ENCODE results near the gene BOK. TPM values are rescaled to one million over a fixed set of nuclear protein-coding genes. Genes with fewer than 3 reads are reported as not detected.

The BOK gene
- total and polyA plus RNA-seq, 9 of the 15 experiments (the other 6 are each of a cell fraction or from before 2014, with no cell fraction given) = 0.03 to 3.3 (median 2.0) TPM; not detected in 1

DNA sequence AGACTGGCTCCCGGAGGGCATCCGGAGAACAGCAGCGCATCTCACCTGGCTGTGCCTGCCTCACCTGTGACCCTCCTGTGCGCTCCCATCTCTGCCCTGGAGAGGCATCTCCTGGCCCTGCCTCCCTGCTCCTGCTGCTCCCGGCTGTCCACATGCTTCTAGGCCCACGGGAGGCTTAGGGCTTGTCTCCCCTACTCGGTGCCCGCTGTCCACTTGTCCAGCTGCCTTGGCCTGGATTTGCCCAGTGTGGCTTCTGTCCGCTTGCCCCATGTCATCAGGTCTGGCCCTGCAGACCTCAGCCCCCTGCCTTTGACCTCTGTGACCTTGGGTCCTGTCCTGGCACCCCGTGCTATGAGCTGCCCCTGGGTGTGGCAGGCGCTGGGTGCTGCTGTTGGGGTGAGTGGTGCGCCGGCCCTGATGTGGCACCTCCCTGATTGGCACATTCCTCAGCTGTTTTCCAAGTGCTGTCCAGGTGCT, 4.5 kb downstream of the BOK start:
- BruUV-seq (replicated peaks) = no TSS peak
- Histone ChIP-seq H3K4me1 (replicated peaks in 1 of 2; ENCODE audit: control insufficient read depth in 2 of 2, insufficient read depth in 2 of 2, low read length in 2 of 2) (peaks cover 0 to 67% of the 10 kb centered on the region in 2 experiments; a peak in 2 of 5 replicates), H4K20me1 (replicated peaks; ENCODE audit: control insufficient read depth, insufficient read depth, low read length) (peaks cover 5% of the 10 kb centered on the region; the same call in 1 of the 2 replicates), H3K4me3 (no peak overlapping the region), H3K27me3 (ENCODE audit: control insufficient read depth in 2 of 2, insufficient read depth in 2 of 2, low read length in 2 of 2) (no peaks in the 10 kb centered on the region), H3K79me2 (ENCODE audit: control insufficient read depth, insufficient read depth, low read length) (no peaks in the 10 kb centered on the region), H3K4me2 (ENCODE audit: insufficient read depth, low read length) (no peak overlapping the region), H3K9me3 (replicated peaks; ENCODE audit: control insufficient read depth, insufficient read depth, low read depth, low read length) (no peaks in the 10 kb centered on the region), H3K36me3 (ENCODE audit: control insufficient read depth, insufficient read depth, low read length) (no peaks in the 10 kb centered on the region), H3K9ac (ENCODE audit: insufficient read depth in 1 of 2, low read depth in 2 of 2, low read length in 2 of 2) (no peak overlapping the region), H3K27ac (ENCODE audit: extremely low read depth, low read depth, low read length) (no peak overlapping the region), H2AFZ (ENCODE audit: low read depth, low read length) (no peak overlapping the region), H3K9me1 (ENCODE audit: control insufficient read depth, insufficient read depth, low read length) (no peaks in the 10 kb centered on the region)
- TF ChIP-seq CREM (IDR thresholded peaks at IDR 0.05; ENCODE audit: low read depth) (no peak), NRF1 (conservative IDR thresholded peaks at IDR 0.05 in 1 of 2, IDR thresholded peaks at IDR 0.05 in 1 of 2) (no peak), U2AF2 (optimal IDR thresholded peaks at IDR 0.05; ENCODE audit: low read depth, low read length) (no peak), KHSRP (IDR thresholded peaks at IDR 0.05) (no peak), CEBPB (tag; IDR thresholded peaks at IDR 0.05) (no peak), SMC3 (conservative IDR thresholded peaks at IDR 0.05; ENCODE audit: insufficient read depth, low read depth, low read length) (no peak), ARID1B (IDR thresholded peaks at IDR 0.05) (no peak), THRAP3 (IDR thresholded peaks at IDR 0.05; ENCODE audit: borderline replicate concordance) (no peak), HBP1 (CRISPR knock-in tag; IDR thresholded peaks at IDR 0.05) (no peak)
- TF ChIP-seq, protein P1, sequence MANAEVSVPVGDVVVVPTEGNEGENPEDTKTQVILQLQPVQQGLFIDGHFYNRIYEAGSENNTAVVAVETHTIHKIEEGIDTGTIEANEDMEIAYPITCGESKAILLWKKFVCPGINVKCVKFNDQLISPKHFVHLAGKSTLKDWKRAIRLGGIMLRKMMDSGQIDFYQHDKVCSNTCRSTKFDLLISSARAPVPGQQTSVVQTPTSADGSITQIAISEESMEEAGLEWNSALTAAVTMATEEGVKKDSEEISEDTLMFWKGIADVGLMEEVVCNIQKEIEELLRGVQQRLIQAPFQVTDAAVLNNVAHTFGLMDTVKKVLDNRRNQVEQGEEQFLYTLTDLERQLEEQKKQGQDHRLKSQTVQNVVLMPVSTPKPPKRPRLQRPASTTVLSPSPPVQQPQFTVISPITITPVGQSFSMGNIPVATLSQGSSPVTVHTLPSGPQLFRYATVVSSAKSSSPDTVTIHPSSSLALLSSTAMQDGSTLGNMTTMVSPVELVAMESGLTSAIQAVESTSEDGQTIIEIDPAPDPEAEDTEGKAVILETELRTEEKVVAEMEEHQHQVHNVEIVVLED (CRISPR knock-in tag; IDR thresholded peaks at IDR 0.05) = no peak
- TF ChIP-seq, protein P2, sequence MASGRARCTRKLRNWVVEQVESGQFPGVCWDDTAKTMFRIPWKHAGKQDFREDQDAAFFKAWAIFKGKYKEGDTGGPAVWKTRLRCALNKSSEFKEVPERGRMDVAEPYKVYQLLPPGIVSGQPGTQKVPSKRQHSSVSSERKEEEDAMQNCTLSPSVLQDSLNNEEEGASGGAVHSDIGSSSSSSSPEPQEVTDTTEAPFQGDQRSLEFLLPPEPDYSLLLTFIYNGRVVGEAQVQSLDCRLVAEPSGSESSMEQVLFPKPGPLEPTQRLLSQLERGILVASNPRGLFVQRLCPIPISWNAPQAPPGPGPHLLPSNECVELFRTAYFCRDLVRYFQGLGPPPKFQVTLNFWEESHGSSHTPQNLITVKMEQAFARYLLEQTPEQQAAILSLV (tag; IDR thresholded peaks at IDR 0.05) = no peak
- TF ChIP-seq, protein P3, sequence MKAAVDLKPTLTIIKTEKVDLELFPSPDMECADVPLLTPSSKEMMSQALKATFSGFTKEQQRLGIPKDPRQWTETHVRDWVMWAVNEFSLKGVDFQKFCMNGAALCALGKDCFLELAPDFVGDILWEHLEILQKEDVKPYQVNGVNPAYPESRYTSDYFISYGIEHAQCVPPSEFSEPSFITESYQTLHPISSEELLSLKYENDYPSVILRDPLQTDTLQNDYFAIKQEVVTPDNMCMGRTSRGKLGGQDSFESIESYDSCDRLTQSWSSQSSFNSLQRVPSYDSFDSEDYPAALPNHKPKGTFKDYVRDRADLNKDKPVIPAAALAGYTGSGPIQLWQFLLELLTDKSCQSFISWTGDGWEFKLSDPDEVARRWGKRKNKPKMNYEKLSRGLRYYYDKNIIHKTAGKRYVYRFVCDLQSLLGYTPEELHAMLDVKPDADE (conservative IDR thresholded peaks at IDR 0.05; ENCODE audit: control insufficient read depth, low read depth, low read length) = no peak
- TF ChIP-seq, protein P4, sequence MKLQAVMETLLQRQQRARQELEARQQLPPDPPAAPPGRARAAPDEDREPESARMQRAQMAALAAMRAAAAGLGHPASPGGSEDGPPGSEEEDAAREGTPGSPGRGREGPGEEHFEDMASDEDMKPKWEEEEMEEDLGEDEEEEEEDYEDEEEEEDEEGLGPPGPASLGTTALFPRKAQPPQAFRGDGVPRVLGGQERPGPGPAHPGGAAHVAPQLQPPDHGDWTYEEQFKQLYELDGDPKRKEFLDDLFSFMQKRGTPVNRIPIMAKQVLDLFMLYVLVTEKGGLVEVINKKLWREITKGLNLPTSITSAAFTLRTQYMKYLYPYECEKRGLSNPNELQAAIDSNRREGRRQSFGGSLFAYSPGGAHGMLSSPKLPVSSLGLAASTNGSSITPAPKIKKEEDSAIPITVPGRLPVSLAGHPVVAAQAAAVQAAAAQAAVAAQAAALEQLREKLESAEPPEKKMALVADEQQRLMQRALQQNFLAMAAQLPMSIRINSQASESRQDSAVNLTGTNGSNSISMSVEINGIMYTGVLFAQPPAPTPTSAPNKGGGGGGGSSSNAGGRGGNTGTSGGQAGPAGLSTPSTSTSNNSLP (IDR thresholded peaks at IDR 0.05; ENCODE audit: borderline replicate concordance, low read depth, low read length) = no peak
- intact Hi-C loops (cut with micrococcal nuclease) = no loop called here
- ChIA-PET POLR2A (interaction anchor here (0.6 kb wide), 1 partner anchor 543 kb away, joined by 3 read pairs; no protein-coding TSS in a partner anchor), CTCF (ENCODE audit: low intra/inter-chr PET ratio) (no interaction called here)
- 74% methylated on average over 6 of the region's 13 CpGs for WGBS (ENCODE audit: insufficient coverage, low coverage, missing lambda C conversion rate)
- FAIRE-seq = no peak
- no peak for ATAC-seq
- in situ Hi-C loops (cut with MboI) = no loop called here
- DNase-seq (ENCODE audit: extremely low read depth in 1 of 4, low spot score in 3 of 4) = no peak

Data from K562 (cell line).